Hepatocyte (in vitro differentiated cells): ENCODE data around the gene CTNNA3.

Experiments used
- EZH2 ChIP-seq: fragments of 200-600 bp; sonication (generic); IDR thresholded peaks from 2 replicates; pipeline ENCODE4 v1.6.1; 2016; ENCODE audit warnings: antibody characterized with exemption, mild to moderate bottlenecking, borderline replicate concordance
- EZH2phosphoT487 ChIP-seq: fragments of 200-600 bp; sonication (generic); IDR thresholded peaks from one replicate; pipeline ENCODE4 v1.6.1; 2018; ENCODE audit warnings: antibody characterized with exemption, mild to moderate bottlenecking, low read depth, moderate library complexity; ENCODE audit not compliant: unreplicated experiment, severe bottlenecking
- TF ChIP-seq, protein P1 (sequence below): fragments of 200-600 bp; sonication (generic); IDR thresholded peaks from 2 replicates; pipeline ENCODE4 v1.5.1; 2016; ENCODE audit warnings: antibody characterized with exemption, mild to moderate bottlenecking; ENCODE audit not compliant: poor library complexity

DNA sequence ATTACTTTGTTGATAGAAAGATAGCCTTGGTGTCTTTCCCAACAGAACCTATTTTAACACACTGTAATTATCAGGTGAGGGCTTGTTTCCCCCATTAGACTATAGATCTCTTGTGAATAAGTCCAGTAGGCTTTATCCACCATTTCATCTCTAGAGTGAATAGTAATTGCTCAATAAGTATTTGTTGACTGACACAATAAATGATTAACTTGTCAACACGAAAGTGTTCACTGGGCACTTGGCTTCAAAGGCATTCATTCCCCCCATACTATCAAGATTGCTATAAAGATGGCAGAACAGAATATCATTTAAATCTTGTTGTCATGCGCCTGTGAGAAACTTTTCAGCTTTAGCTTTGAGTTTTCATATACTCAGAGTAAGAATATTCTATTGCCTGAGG lies 1194.6 kb downstream of the CTNNA3 start:
- TF ChIP-seq, protein P1, sequence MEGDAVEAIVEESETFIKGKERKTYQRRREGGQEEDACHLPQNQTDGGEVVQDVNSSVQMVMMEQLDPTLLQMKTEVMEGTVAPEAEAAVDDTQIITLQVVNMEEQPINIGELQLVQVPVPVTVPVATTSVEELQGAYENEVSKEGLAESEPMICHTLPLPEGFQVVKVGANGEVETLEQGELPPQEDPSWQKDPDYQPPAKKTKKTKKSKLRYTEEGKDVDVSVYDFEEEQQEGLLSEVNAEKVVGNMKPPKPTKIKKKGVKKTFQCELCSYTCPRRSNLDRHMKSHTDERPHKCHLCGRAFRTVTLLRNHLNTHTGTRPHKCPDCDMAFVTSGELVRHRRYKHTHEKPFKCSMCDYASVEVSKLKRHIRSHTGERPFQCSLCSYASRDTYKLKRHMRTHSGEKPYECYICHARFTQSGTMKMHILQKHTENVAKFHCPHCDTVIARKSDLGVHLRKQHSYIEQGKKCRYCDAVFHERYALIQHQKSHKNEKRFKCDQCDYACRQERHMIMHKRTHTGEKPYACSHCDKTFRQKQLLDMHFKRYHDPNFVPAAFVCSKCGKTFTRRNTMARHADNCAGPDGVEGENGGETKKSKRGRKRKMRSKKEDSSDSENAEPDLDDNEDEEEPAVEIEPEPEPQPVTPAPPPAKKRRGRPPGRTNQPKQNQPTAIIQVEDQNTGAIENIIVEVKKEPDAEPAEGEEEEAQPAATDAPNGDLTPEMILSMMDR: no peak
- no peak for TF ChIP-seq EZH2
- no peak for TF ChIP-seq EZH2phosphoT487
